ENCODE results near the gene ZNF488.

GRCh38 chr10:47331954-47332353 is 52.1 kb downstream of the ZNF488 start:
- TF ChIP-seq CTCF (IDR thresholded peaks at IDR 0.05; ENCODE audit: low read depth, low read length, poor library complexity, severe bottlenecking), result no peak
- TF ChIP-seq EZH2phosphoT487 (IDR thresholded peaks at IDR 0.05; ENCODE audit: borderline replicate concordance, low read length), result no peak
